GM23248 (cell line): ENCODE results near the gene CADPS2. TPM values are rescaled to one million over a fixed set of nuclear protein-coding genes. Genes with fewer than 3 reads are reported as not detected.

Experiments used
- DNase-seq: peaks from one replicate; pipeline ENCODE4 v3.0.0-alpha.2; 2015
- H2AFZ ChIP-seq: fragments of 200-600 bp; sonication (generic); 2 replicates; pipeline ENCODE4 v1.6.1; 2016; ENCODE audit warnings: antibody characterized with exemption
- H3F3A ChIP-seq: fragments of 200-600 bp; sonication (generic); 2 replicates; pipeline ENCODE4 v1.6.1; 2016; ENCODE audit warnings: mild to moderate bottlenecking, antibody characterized with exemption, mixed run types; ENCODE audit not compliant: insufficient read depth
- H3K27ac ChIP-seq: fragments of 200-600 bp; sonication (generic); 2 replicates; pipeline ENCODE4 v1.5.1; 2016; ENCODE audit warnings: mild to moderate bottlenecking
- H3K27me3 ChIP-seq: fragments of 200-600 bp; sonication (generic); replicated peaks from 2 replicates; pipeline ENCODE4 v1.6.1; 2016; ENCODE audit warnings: mild to moderate bottlenecking; ENCODE audit not compliant: insufficient read depth
- H3K36me3 ChIP-seq: fragments of 200-600 bp; sonication (generic); 2 replicates; pipeline ENCODE4 v1.6.1; 2016; ENCODE audit warnings: low read depth, mild to moderate bottlenecking
- H3K4me1 ChIP-seq: fragments of 200-600 bp; sonication (generic); 2 replicates; pipeline ENCODE4 v1.6.1; 2016; ENCODE audit warnings: mild to moderate bottlenecking; ENCODE audit not compliant: insufficient read depth
- H3K4me2 ChIP-seq: fragments of 200-600 bp; sonication (generic); one replicate; pipeline ENCODE4 v1.6.1; 2016; ENCODE audit warnings: mild to moderate bottlenecking; ENCODE audit not compliant: unreplicated experiment
- H3K4me3 ChIP-seq: fragments of 200-600 bp; sonication (generic); 2 replicates; pipeline ENCODE4 v1.5.1; 2016; ENCODE audit warnings: mild to moderate bottlenecking
- H3K79me2 ChIP-seq: fragments of 200-600 bp; sonication (generic); 2 replicates; pipeline ENCODE4 v1.6.1; 2016; ENCODE audit warnings: mild to moderate bottlenecking; ENCODE audit not compliant: insufficient read depth
- H3K9ac ChIP-seq: fragments of 200-600 bp; sonication (generic); 2 replicates; pipeline ENCODE4 v1.6.1; 2016; ENCODE audit warnings: mild to moderate bottlenecking
- H3K9me2 ChIP-seq: fragments of 200-600 bp; sonication (generic); 2 replicates; pipeline ENCODE4 v1.6.1; 2016; ENCODE audit warnings: mixed run types, mild to moderate bottlenecking, moderate library complexity; ENCODE audit not compliant: insufficient read depth
- H3K9me3 ChIP-seq: fragments of 200-600 bp; sonication (generic); one replicate; pipeline ENCODE4 v1.6.1; 2017; ENCODE audit warnings: low read depth
- H4K20me1 ChIP-seq: fragments of 200-600 bp; sonication (generic); 2 replicates; pipeline ENCODE4 v1.6.0; 2016; ENCODE audit not compliant: insufficient read depth
- EZH2 ChIP-seq: fragments of 200-600 bp; sonication (generic); IDR thresholded peaks from 2 replicates; pipeline ENCODE4 v1.6.1; 2018; ENCODE audit warnings: antibody characterized with exemption, mild to moderate bottlenecking; ENCODE audit not compliant: insufficient read depth, poor library complexity, severe bottlenecking
- EZH2phosphoT487 ChIP-seq: fragments of 200-600 bp; sonication (generic); IDR thresholded peaks from 2 replicates; pipeline ENCODE4 v1.6.1; 2018; ENCODE audit warnings: antibody characterized with exemption, moderate library complexity, mild to moderate bottlenecking, low read depth; ENCODE audit not compliant: insufficient read depth
- WGBS, 2 experiments: methylation state at CpG; one replicate each; pipeline ENCODE4 v1.1.6; 2015 to 2017; ENCODE audit warnings: low lambda C conversion rate in 2 of 2, low coverage in 1 of 2; ENCODE audit errors: missing lambda C conversion rate in 2 of 2; 5-methylcytosine and 5-hydroxymethylcytosine counted together
- in situ Hi-C: fragments of 300-500 bp; cut with MboI; formaldehyde crosslinking; loops from 2 replicates; pipeline ENCODE4 v1.15.0; 2020
- polyA plus RNA-seq: library from polyadenylated mRNA; unstranded; fragments of >200 nt; fragmentation: Nextera tagmentation; extraction: Ambion mirVana; gene quantifications from 2 replicates; pipeline ENCODE4 v1.2.1, GENCODE V29; 2016
- total RNA-seq: library from RNA; depleted of rRNA; stranded (reverse); fragments of >200 nt; shearing (Covaris generic); gene quantifications from 2 replicates; pipeline ENCODE4 v1.2.3, GENCODE V29; 2014

CADPS2 gene
- total and polyA plus RNA-seq, 2 experiments from 2014 or later = 0.06 to 0.43 TPM

- Histone ChIP-seq H3K36me3 (no peaks in the 10 kb centered on the region), H3K27ac (no peak overlapping the region), H3K9ac (no peak overlapping the region), H3K27me3 (no peaks in the 10 kb centered on the region), H4K20me1 (no peaks in the 10 kb centered on the region), H3K4me3 (no peak overlapping the region), H3K79me2 (no peaks in the 10 kb centered on the region), H3K4me2 (no peak overlapping the region), H2AFZ (no peak overlapping the region), H3K4me1 (no peaks in the 10 kb centered on the region), H3F3A (no peaks in the 10 kb centered on the region), H3K9me2 (no peaks in the 10 kb centered on the region), H3K9me3 (no peaks in the 10 kb centered on the region)
- 41 to 53% methylated on average over 3 of the region's 3 CpGs for WGBS, 2 experiments
- DNase-seq = no peak
- TF ChIP-seq EZH2 (no peak), EZH2phosphoT487 (no peak)
- in situ Hi-C loops = no loop called here
Measured at GRCh38 chr7:122633472-122633871, 252.8 kb downstream of the CADPS2 start.

DNA sequence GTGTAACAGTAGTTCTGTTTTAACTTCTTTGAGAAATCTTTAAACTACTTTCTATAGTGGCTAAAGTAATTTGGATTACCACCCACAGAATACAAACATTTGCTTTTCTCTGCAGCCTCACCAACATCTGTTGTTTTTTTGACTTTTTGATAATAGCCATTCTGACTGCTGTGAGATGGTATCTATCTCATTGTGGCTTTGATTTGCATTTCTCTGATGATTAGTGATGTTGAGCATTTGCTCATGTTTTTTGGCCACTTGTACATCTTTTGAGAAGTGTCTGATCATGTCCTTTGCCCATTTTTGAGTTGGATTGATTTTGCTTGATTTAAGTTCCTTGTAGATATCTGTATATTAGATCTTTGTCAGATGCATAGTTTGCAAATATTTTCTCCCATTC, 254.0 kb downstream of the CADPS2 start:
- TF ChIP-seq EZH2 = no peak
- TF ChIP-seq EZH2phosphoT487 = no peak
- H3K9me3 ChIP-seq = no peaks in the 10 kb centered on the region
- no peak overlapping the region for H3K27ac ChIP-seq
- in situ Hi-C loops = no loop called here
- no peak for DNase-seq
- H3K27me3 ChIP-seq = no peaks in the 10 kb centered on the region
- no peaks in the 10 kb centered on the region for H3F3A ChIP-seq
- H3K4me1 ChIP-seq = no peaks in the 10 kb centered on the region
- no peaks in the 10 kb centered on the region for H3K79me2 ChIP-seq
- H3K4me2 ChIP-seq = no peak overlapping the region
- no peaks in the 10 kb centered on the region for H3K9me2 ChIP-seq
- no peak overlapping the region for H3K4me3 ChIP-seq
- no peaks in the 10 kb centered on the region for H4K20me1 ChIP-seq
- H3K9ac ChIP-seq = no peak overlapping the region
- H3K36me3 ChIP-seq = no peaks in the 10 kb centered on the region
- no peak overlapping the region for H2AFZ ChIP-seq

- no peaks in the 10 kb centered on the region for H3K9me3 ChIP-seq
Measured at GRCh38 chr7:122629412-122629953, 256.8 kb downstream of the CADPS2 start.

GRCh38 chr7:122628651-122629411, 257.4 kb downstream of the CADPS2 start:
- H3K4me2 ChIP-seq = no peak overlapping the region
- H3K27ac ChIP-seq = no peak overlapping the region
- in situ Hi-C loops = no loop called here
- H3K79me2 ChIP-seq = no peaks in the 10 kb centered on the region
- no peaks in the 10 kb centered on the region for H3K4me1 ChIP-seq
- H3K36me3 ChIP-seq = no peaks in the 10 kb centered on the region
- TF ChIP-seq EZH2phosphoT487 (no peak), EZH2 (no peak)
- no peaks in the 10 kb centered on the region for H4K20me1 ChIP-seq
- peak; percentile 5 for DNase-seq
- no peaks in the 10 kb centered on the region for H3K9me2 ChIP-seq
- H2AFZ ChIP-seq = no peak overlapping the region
- H3K9me3 ChIP-seq = no peaks in the 10 kb centered on the region
- WGBS, 2 experiments = 44 to 49% methylated on average over 5 of the region's 5 CpGs
- no peak overlapping the region for H3K9ac ChIP-seq
- H3F3A ChIP-seq = no peaks in the 10 kb centered on the region
- no peaks in the 10 kb centered on the region for H3K27me3 ChIP-seq
- no peak overlapping the region for H3K4me3 ChIP-seq

More at GRCh38 chr7:122629412-122629953, 256.8 kb downstream of the CADPS2 start:
- Histone ChIP-seq H3K9ac (no peak overlapping the region), H3K36me3 (no peaks in the 10 kb centered on the region), H3K27me3 (no peaks in the 10 kb centered on the region), H3K4me2 (no peak overlapping the region), H4K20me1 (no peaks in the 10 kb centered on the region), H3K79me2 (no peaks in the 10 kb centered on the region), H3K27ac (no peak overlapping the region), H2AFZ (no peak overlapping the region), H3K4me3 (no peak overlapping the region), H3F3A (no peaks in the 10 kb centered on the region), H3K4me1 (no peaks in the 10 kb centered on the region), H3K9me2 (no peaks in the 10 kb centered on the region)
- TF ChIP-seq EZH2 (no peak), EZH2phosphoT487 (no peak)
- DNase-seq = no peak
- in situ Hi-C loops = no loop called here
